ENCODE results near the gene ALOX5.

Gene ALOX5

GRCh38 chr10:45483002-45483401, 109.0 kb downstream of the ALOX5 start:
- H3K36me3 ChIP-seq: no peaks in the 10 kb centered on the region
- no peaks in the 10 kb centered on the region for H3K4me1 ChIP-seq
- TF ChIP-seq, protein P1, sequence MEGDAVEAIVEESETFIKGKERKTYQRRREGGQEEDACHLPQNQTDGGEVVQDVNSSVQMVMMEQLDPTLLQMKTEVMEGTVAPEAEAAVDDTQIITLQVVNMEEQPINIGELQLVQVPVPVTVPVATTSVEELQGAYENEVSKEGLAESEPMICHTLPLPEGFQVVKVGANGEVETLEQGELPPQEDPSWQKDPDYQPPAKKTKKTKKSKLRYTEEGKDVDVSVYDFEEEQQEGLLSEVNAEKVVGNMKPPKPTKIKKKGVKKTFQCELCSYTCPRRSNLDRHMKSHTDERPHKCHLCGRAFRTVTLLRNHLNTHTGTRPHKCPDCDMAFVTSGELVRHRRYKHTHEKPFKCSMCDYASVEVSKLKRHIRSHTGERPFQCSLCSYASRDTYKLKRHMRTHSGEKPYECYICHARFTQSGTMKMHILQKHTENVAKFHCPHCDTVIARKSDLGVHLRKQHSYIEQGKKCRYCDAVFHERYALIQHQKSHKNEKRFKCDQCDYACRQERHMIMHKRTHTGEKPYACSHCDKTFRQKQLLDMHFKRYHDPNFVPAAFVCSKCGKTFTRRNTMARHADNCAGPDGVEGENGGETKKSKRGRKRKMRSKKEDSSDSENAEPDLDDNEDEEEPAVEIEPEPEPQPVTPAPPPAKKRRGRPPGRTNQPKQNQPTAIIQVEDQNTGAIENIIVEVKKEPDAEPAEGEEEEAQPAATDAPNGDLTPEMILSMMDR (IDR thresholded peaks at IDR 0.05; ENCODE audit: low read depth, low read length): no peak
- no peaks in the 10 kb centered on the region for H3K9me3 ChIP-seq
- no peaks in the 10 kb centered on the region for H3K27me3 ChIP-seq
- DNase-seq: no peak
- H3K4me3 ChIP-seq (ENCODE audit: low read depth, low read length): no peak overlapping the region

DNA sequence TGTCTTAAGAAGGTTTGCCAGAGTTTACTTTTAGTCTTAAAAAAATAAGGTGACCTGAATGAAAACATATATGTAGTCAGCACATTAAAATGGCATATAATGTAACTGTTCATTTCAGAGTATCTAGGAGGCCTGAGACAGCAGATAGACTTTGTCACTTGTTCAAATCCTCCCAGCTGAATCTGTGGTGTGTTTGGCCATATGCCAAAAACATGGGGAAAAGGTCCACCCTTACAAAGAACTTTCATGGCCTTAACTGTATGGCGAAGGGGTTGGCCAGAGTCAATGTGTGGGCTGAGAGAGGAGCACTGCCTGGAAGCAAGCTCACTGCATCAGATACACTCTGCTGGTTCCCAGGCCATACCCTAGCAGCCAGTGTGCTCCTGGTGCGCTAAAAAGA, 113.7 kb downstream of the ALOX5 start:
- DNase-seq: no peak
- no peaks in the 10 kb centered on the region for H3K4me1 ChIP-seq
- no peaks in the 10 kb centered on the region for H3K9me3 ChIP-seq
- H3K27me3 ChIP-seq: no peaks in the 10 kb centered on the region
- no peaks in the 10 kb centered on the region for H3K36me3 ChIP-seq
- no peak overlapping the region for H3K4me3 ChIP-seq (ENCODE audit: low read depth, low read length)
- TF ChIP-seq, protein P1 (IDR thresholded peaks at IDR 0.05; ENCODE audit: low read depth, low read length): no peak

DNA sequence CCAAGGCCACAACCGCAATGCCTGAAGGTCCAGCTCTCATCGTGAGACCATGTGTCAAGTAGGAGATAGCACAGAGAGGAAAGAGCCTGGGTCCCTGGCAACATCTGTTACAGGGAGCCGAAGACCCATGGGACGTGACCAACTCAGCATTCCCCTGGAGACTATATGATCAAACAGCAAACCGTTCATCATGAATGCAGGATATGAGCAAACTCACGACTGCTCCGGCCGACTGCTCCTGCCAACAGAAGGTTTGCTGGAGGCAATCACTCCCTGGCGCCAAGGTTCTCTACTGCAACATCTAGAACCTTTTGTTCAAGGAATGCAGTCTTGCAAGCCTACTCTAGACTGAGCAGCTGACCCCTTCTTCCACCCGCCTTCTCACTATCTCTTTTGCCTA, 114.3 kb downstream of the ALOX5 start:
- TF ChIP-seq, protein P1 (IDR thresholded peaks at IDR 0.05; ENCODE audit: low read depth, low read length): no peak
- no peaks in the 10 kb centered on the region for H3K9me3 ChIP-seq
- no peak for DNase-seq
- H3K27me3 ChIP-seq: no peaks in the 10 kb centered on the region
- no peak overlapping the region for H3K4me3 ChIP-seq (ENCODE audit: low read depth, low read length)
- no peaks in the 10 kb centered on the region for H3K4me1 ChIP-seq
- no peaks in the 10 kb centered on the region for H3K36me3 ChIP-seq

DNA sequence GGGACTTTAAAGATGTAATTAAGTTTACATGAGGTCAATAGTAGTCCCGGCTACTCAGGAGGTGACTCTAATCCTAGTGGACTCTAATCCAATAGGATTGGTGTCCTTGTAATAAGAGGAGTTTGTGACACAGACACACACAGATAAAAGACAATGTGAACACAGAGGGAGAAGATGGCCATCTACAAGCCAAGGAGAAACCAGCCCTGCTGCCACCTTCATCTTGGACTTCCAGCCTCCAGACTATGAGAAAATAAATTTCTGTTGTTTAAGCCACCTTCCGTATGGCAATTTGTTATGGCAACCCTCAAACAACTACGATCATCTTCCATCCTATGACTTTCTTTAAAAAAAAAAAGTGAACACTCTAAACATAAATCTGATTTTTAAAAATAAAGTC, 116.3 kb downstream of the ALOX5 start:
- no peak overlapping the region for H3K4me3 ChIP-seq (ENCODE audit: low read depth, low read length)
- no peaks in the 10 kb centered on the region for H3K9me3 ChIP-seq
- H3K4me1 ChIP-seq: no peaks in the 10 kb centered on the region
- no peaks in the 10 kb centered on the region for H3K36me3 ChIP-seq
- DNase-seq: no peak
- H3K27me3 ChIP-seq: no peaks in the 10 kb centered on the region
- TF ChIP-seq, protein P1 (IDR thresholded peaks at IDR 0.05; ENCODE audit: low read depth, low read length): no peak

DNA sequence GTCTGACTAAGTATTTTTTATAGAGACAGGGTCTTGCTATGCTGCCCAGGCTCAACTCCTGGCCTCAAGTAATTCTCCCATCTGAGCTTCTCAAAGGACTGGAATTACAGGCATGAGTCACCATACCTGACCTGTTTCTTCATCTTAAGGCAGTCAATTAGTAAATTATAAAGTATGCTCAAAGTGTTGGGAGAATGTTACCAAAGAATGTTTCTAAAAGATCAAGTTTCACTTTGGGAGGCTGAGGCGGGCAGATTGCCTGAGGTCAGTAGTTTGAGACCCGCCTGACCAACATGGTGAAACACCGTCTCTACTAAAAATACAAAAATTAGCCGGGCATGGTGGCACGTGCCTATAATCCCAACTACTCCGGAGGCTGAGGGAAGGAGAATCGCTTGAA, 117.0 kb downstream of the ALOX5 start:
- Histone ChIP-seq H3K4me1 (no peaks in the 10 kb centered on the region), H3K36me3 (no peaks in the 10 kb centered on the region), H3K27me3 (no peaks in the 10 kb centered on the region), H3K9me3 (no peaks in the 10 kb centered on the region), H3K4me3 (ENCODE audit: low read depth, low read length) (no peak overlapping the region)
- no peak for DNase-seq
- TF ChIP-seq, protein P1 (IDR thresholded peaks at IDR 0.05; ENCODE audit: low read depth, low read length): no peak

Measured in BE2C (cell line).